HEK293 (cell line): Measurements from ENCODE around the gene ZFP57.

Source experiments
- MEIS1 ChIP-seq: sonication (generic); formaldehyde crosslinking; IDR thresholded peaks from 2 replicates; pipeline ENCODE4 v1.8.1; 2022; ENCODE audit warnings: missing genetic modification reagents, mild to moderate bottlenecking, borderline replicate concordance
- ZBTB48 ChIP-seq: fragments of 450-650 bp; formaldehyde crosslinking; IDR thresholded peaks from 2 replicates; pipeline ENCODE4 v1.5.1; 2016; ENCODE audit warnings: missing biosample characterization, missing genetic modification characterization
- ZNF404 ChIP-seq: fragments of 450-650 bp; formaldehyde crosslinking; IDR thresholded peaks from 2 replicates; pipeline ENCODE4 v1.5.1; 2017; ENCODE audit warnings: missing biosample characterization, missing genetic modification characterization
- ZNF548 ChIP-seq: fragments of 450-650 bp; formaldehyde crosslinking; IDR thresholded peaks from 2 replicates; pipeline ENCODE4 v1.5.1; 2016; ENCODE audit warnings: missing biosample characterization, missing genetic modification characterization
- ZNF677 ChIP-seq: fragments of 450-650 bp; IDR thresholded peaks from 2 replicates; pipeline ENCODE4 v1.5.0; 2018; ENCODE audit warnings: missing biosample characterization, mild to moderate bottlenecking, missing genetic modification characterization, moderate library complexity
- TF ChIP-seq, protein P1 (sequence below): fragments of 450-650 bp; formaldehyde crosslinking; IDR thresholded peaks from 2 replicates; pipeline ENCODE4 v1.5.1; 2016; ENCODE audit warnings: missing biosample characterization, missing genetic modification characterization
- TF ChIP-seq, protein P2 (sequence below): fragments of 450-650 bp; formaldehyde crosslinking; IDR thresholded peaks from 2 replicates; pipeline ENCODE4 v1.5.1; 2016; ENCODE audit warnings: missing biosample characterization, missing genetic modification characterization, low read depth
- TF ChIP-seq, protein P3 (sequence below): fragments of 450-650 bp; formaldehyde crosslinking; IDR thresholded peaks from 2 replicates; pipeline ENCODE4 v1.5.1; 2016; ENCODE audit warnings: missing biosample characterization, missing genetic modification characterization

DNA sequence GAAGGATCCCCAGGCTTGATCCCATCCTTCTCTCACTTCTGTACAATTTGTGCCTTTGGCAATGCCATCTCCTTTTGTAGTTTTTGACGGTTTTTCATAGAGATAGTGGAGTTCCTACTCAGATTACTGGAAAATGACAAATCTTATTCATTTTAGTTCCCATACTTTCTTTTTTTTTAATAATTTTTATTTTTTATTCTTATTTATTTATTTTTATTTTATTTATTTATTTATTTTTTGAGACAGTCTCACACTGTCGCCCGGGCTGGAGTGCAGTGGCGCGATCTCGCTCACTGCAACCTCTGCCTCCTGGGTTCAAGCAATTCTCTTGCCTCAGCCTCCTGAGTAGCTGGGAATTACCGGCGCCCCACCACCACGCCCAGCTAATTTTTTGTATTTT lies 43.7 kb downstream of the ZFP57 start:
- TF ChIP-seq, protein P1, sequence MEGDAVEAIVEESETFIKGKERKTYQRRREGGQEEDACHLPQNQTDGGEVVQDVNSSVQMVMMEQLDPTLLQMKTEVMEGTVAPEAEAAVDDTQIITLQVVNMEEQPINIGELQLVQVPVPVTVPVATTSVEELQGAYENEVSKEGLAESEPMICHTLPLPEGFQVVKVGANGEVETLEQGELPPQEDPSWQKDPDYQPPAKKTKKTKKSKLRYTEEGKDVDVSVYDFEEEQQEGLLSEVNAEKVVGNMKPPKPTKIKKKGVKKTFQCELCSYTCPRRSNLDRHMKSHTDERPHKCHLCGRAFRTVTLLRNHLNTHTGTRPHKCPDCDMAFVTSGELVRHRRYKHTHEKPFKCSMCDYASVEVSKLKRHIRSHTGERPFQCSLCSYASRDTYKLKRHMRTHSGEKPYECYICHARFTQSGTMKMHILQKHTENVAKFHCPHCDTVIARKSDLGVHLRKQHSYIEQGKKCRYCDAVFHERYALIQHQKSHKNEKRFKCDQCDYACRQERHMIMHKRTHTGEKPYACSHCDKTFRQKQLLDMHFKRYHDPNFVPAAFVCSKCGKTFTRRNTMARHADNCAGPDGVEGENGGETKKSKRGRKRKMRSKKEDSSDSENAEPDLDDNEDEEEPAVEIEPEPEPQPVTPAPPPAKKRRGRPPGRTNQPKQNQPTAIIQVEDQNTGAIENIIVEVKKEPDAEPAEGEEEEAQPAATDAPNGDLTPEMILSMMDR = no peak
- no peak for TF ChIP-seq ZNF548 (tag by site-specific recombination)
- no peak for TF ChIP-seq ZNF404
- TF ChIP-seq ZNF677 (tag by site-specific recombination) = no peak
- TF ChIP-seq, protein P2, sequence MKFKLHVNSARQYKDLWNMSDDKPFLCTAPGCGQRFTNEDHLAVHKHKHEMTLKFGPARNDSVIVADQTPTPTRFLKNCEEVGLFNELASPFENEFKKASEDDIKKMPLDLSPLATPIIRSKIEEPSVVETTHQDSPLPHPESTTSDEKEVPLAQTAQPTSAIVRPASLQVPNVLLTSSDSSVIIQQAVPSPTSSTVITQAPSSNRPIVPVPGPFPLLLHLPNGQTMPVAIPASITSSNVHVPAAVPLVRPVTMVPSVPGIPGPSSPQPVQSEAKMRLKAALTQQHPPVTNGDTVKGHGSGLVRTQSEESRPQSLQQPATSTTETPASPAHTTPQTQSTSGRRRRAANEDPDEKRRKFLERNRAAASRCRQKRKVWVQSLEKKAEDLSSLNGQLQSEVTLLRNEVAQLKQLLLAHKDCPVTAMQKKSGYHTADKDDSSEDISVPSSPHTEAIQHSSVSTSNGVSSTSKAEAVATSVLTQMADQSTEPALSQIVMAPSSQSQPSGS = no peak
- no peak for TF ChIP-seq ZBTB48 (tag by site-specific recombination)
- TF ChIP-seq, protein P3, sequence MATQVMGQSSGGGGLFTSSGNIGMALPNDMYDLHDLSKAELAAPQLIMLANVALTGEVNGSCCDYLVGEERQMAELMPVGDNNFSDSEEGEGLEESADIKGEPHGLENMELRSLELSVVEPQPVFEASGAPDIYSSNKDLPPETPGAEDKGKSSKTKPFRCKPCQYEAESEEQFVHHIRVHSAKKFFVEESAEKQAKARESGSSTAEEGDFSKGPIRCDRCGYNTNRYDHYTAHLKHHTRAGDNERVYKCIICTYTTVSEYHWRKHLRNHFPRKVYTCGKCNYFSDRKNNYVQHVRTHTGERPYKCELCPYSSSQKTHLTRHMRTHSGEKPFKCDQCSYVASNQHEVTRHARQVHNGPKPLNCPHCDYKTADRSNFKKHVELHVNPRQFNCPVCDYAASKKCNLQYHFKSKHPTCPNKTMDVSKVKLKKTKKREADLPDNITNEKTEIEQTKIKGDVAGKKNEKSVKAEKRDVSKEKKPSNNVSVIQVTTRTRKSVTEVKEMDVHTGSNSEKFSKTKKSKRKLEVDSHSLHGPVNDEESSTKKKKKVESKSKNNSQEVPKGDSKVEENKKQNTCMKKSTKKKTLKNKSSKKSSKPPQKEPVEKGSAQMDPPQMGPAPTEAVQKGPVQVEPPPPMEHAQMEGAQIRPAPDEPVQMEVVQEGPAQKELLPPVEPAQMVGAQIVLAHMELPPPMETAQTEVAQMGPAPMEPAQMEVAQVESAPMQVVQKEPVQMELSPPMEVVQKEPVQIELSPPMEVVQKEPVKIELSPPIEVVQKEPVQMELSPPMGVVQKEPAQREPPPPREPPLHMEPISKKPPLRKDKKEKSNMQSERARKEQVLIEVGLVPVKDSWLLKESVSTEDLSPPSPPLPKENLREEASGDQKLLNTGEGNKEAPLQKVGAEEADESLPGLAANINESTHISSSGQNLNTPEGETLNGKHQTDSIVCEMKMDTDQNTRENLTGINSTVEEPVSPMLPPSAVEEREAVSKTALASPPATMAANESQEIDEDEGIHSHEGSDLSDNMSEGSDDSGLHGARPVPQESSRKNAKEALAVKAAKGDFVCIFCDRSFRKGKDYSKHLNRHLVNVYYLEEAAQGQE = no peak
- TF ChIP-seq MEIS1 (CRISPR knock-in tag) = no peak
